HCT116 (cell line): Measurements from ENCODE around the gene DMD. TPM values are rescaled to one million over a fixed set of nuclear protein-coding genes. Genes with fewer than 3 reads are reported as not detected.

Experiments used
- ATAC-seq: fragments of 200-7000 bp; cut with Tn5 transposase; 2 replicates; pipeline ENCODE4 v1.9.1; 2020; ENCODE audit warnings: mild to moderate bottlenecking, moderate library complexity
- BruUV-seq: library from RNA; stranded (reverse); fragments of 400-500 nt; replicated peaks from 2 replicates; lab custom pipeline; 2021; lab: Mats Ljungman, UMichigan
- CTCF ChIA-PET: fragments of 300-600 bp; sonication (Branson Sonifier 250); formaldehyde crosslinking; loops from one replicate; lab custom pipeline; 2021; ENCODE audit warnings: antibody characterized with exemption; lab: Charles Lee
- POLR2A ChIA-PET: fragments of 300-600, 350-600 bp; sonication (Branson Sonifier 250); formaldehyde crosslinking; loops from one replicate; lab custom pipeline; 2021; ENCODE audit warnings: antibody characterized with exemption; lab: Charles Lee
- RAD21 ChIA-PET, 2 experiments: fragments of 300-600 bp; sonication (Branson Sonifier 250); formaldehyde crosslinking; loops; one replicate each; lab custom pipeline; 2023; ENCODE audit warnings: low total read pairs in 2 of 2; ENCODE audit not compliant: uncharacterized antibody in 2 of 2, unreplicated experiment in 2 of 2, low non-redundant PET in 1 of 2; lab: Charles Lee
- DNase-seq: peaks from one replicate; pipeline ENCODE4 v3.0.0-alpha.2; 2010; ENCODE audit warnings: low read depth, low spot score
- H2AFZ ChIP-seq: fragments of 200-600 bp; shearing (Covaris generic), sonication (generic); 2 replicates; pipeline ENCODE4 v1.6.1; 2017; ENCODE audit warnings: low read depth, mixed run types, mixed read lengths, antibody characterized with exemption, low read length; ENCODE audit not compliant: poor library complexity, severe bottlenecking
- H3K27ac ChIP-seq: 2 replicates; pipeline ENCODE4 v1.5.1; 2012; ENCODE audit warnings: low read depth, low read length
- H3K27me3 ChIP-seq: fragments of 200-600 bp; sonication (generic); 2 replicates; pipeline ENCODE4 v1.6.1; 2016; ENCODE audit warnings: mixed run types, low read length, mixed read lengths; ENCODE audit not compliant: insufficient read depth
- H3K36me3 ChIP-seq, 2 experiments: fragments of 200-500 bp in 1 of 2; fragments of 200-600 bp in 1 of 2; sonication (Bioruptor generic) in 1 of 2; sonication (generic) in 1 of 2; 2 replicates each; pipeline versions ENCODE4 v1.5.1 to v1.6.1; 2014 to 2016; ENCODE audit warnings: low read length in 2 of 2, inconsistent platforms in 1 of 2, mixed read lengths in 1 of 2, mixed run types in 1 of 2; ENCODE audit not compliant: insufficient read depth in 2 of 2, control insufficient read depth in 1 of 2
- H3K4me1 ChIP-seq, 2 experiments: fragments of 200-600 bp in 1 of 2; sonication (generic) in 1 of 2; 2 replicates each; pipeline versions ENCODE4 v1.5.1 to v1.6.1; 2012 to 2017; ENCODE audit warnings: low read length in 2 of 2, inconsistent platforms in 1 of 2, mild to moderate bottlenecking in 1 of 2, mixed read lengths in 1 of 2, mixed run types in 1 of 2, moderate library complexity in 1 of 2; ENCODE audit not compliant: insufficient read depth in 2 of 2, control insufficient read depth in 1 of 2
- H3K4me2 ChIP-seq: fragments of 200-600 bp; sonication (generic); 2 replicates; pipeline ENCODE4 v1.6.1; 2017; ENCODE audit warnings: mixed run types, low read length, mixed read lengths
- H3K4me3 ChIP-seq, 2 experiments: fragments of 200-600 bp in 1 of 2; sonication (generic) in 1 of 2; replicated peaks in 1 of 2; 2 replicates each; pipeline ENCODE4 v1.5.1; 2011 to 2016; ENCODE audit warnings: low read length in 2 of 2, control low read depth in 1 of 2, low read depth in 1 of 2, mild to moderate bottlenecking in 1 of 2, mixed read lengths in 1 of 2, mixed run types in 1 of 2
- H3K79me2 ChIP-seq: fragments of 200-600 bp; sonication (generic); 2 replicates; pipeline ENCODE4 v1.6.1; 2017; ENCODE audit warnings: mild to moderate bottlenecking, mixed run types, low read length, moderate library complexity, mixed read lengths; ENCODE audit not compliant: insufficient read depth
- H3K9ac ChIP-seq: fragments of 200-600 bp; sonication (generic); 2 replicates; pipeline ENCODE4 v1.6.1; 2016; ENCODE audit warnings: low read length, mixed read lengths
- H3K9me2 ChIP-seq: fragments of 200-600 bp; sonication (generic), shearing (Covaris generic); 2 replicates; pipeline ENCODE4 v1.6.1; 2017; ENCODE audit warnings: mixed run types, mild to moderate bottlenecking, moderate library complexity; ENCODE audit not compliant: insufficient read depth
- H3K9me3 ChIP-seq, 2 experiments: fragments of 200-500 bp in 1 of 2; fragments of 200-600 bp in 1 of 2; sonication (Bioruptor generic) in 1 of 2; sonication (generic) in 1 of 2; 2 replicates each; pipeline ENCODE4 v1.6.1; 2014 to 2017; ENCODE audit warnings: low read length in 2 of 2, mixed read lengths in 2 of 2, inconsistent platforms in 1 of 2, low read depth in 1 of 2, mild to moderate bottlenecking in 1 of 2, mixed run types in 1 of 2, moderate library complexity in 1 of 2; ENCODE audit not compliant: control insufficient read depth in 1 of 2, insufficient read depth in 1 of 2
- H4K20me1 ChIP-seq: fragments of 200-600 bp; sonication (generic), shearing (Covaris generic); 2 replicates; pipeline ENCODE4 v1.6.1; 2017; ENCODE audit warnings: mixed run types, mild to moderate bottlenecking, moderate library complexity; ENCODE audit not compliant: insufficient read depth
- CBX3 ChIP-seq: IDR thresholded peaks from 2 replicates; pipeline ENCODE4 v1.6.1; 2012; ENCODE audit warnings: low read depth
- CEBPB ChIP-seq: IDR thresholded peaks from 2 replicates; pipeline ENCODE4 v1.6.1; 2012; ENCODE audit warnings: low read depth
- EGR1 ChIP-seq: IDR thresholded peaks from 2 replicates; pipeline ENCODE4 v1.6.1; 2012; ENCODE audit warnings: low read depth
- ELF1 ChIP-seq: IDR thresholded peaks from 2 replicates; pipeline ENCODE4 v1.6.1; 2012; ENCODE audit warnings: low read depth, borderline replicate concordance
- EZH2phosphoT487 ChIP-seq: fragments of 200-600 bp; IDR thresholded peaks from 2 replicates; pipeline ENCODE4 v1.6.1; 2018; ENCODE audit warnings: antibody characterized with exemption, borderline replicate concordance
- FOSL1 ChIP-seq: IDR thresholded peaks from 2 replicates; pipeline ENCODE4 v1.6.1; 2012; ENCODE audit warnings: low read depth
- JUND ChIP-seq: IDR thresholded peaks from 2 replicates; pipeline ENCODE4 v1.6.1; 2012
- POLR2A ChIP-seq: IDR thresholded peaks from 2 replicates; pipeline ENCODE4 v1.7.0; 2011; ENCODE audit warnings: borderline replicate concordance; ENCODE audit not compliant: insufficient read depth, insufficient read length; ENCODE audit errors: extremely low read depth
- POLR2AphosphoS5 ChIP-seq: IDR thresholded peaks from 2 replicates; pipeline ENCODE4 v1.6.1; 2011; ENCODE audit warnings: mild to moderate bottlenecking, low read depth, low read length, moderate library complexity
- RAD21 ChIP-seq: IDR thresholded peaks from 2 replicates; pipeline ENCODE4 v1.6.1; 2012; ENCODE audit warnings: low read depth, mild to moderate bottlenecking
- SIN3A ChIP-seq: IDR thresholded peaks from 2 replicates; pipeline ENCODE4 v1.6.1; 2012; ENCODE audit warnings: low read depth
- SP1 ChIP-seq: IDR thresholded peaks from 2 replicates; pipeline ENCODE4 v1.6.1; 2012; ENCODE audit warnings: low read depth
- TCF7L2 ChIP-seq: IDR thresholded peaks from 2 replicates; pipeline ENCODE4 v1.7.0; 2011; ENCODE audit warnings: borderline replicate concordance, inconsistent platforms; ENCODE audit not compliant: insufficient read depth, insufficient read length; ENCODE audit errors: extremely low read depth
- YY1 ChIP-seq: IDR thresholded peaks from 2 replicates; pipeline ENCODE4 v1.6.1; 2011; ENCODE audit warnings: low read length, low read depth, moderate library complexity, mild to moderate bottlenecking; ENCODE audit not compliant: insufficient replicate concordance; ENCODE audit errors: extremely low read depth
- ZFX ChIP-seq: fragments of 450-650 bp; IDR thresholded peaks from 2 replicates; pipeline ENCODE4 v1.6.1; 2017
- intact Hi-C: fragments of 100-400 bp; cut with micrococcal nuclease; formaldehyde crosslinking; loops from 2 replicates; pipeline ENCODE4 v1.10.0; 2022
- total RNA-seq: library from RNA; stranded (reverse); gene quantifications from one replicate; pipeline ENCODE4 v1.2.1, GENCODE V29; 2021; ENCODE audit not compliant: unreplicated experiment
- TF ChIP-seq, protein P1 (sequence below): IDR thresholded peaks from 2 replicates; pipeline ENCODE4 v1.6.1; 2012
- TF ChIP-seq, protein P2 (sequence below): IDR thresholded peaks from 2 replicates; pipeline ENCODE4 v1.6.1; 2011; ENCODE audit warnings: mild to moderate bottlenecking, low read length, moderate library complexity; ENCODE audit not compliant: insufficient replicate concordance; ENCODE audit errors: extremely low read depth

DMD gene
- total RNA-seq, 1 experiment from 2014 or later = 0.05 TPM

GRCh38 chrX:31130457-31131220 is 2080.7 kb downstream of the DMD start:
- Histone ChIP-seq H3K79me2 (no peaks in the 10 kb centered on the region), H3K36me3 (no peaks in the 10 kb centered on the region), H3K4me1 (no peaks in the 10 kb centered on the region), H3K27ac (no peak overlapping the region), H3K4me2 (no peak overlapping the region), H3K4me3 (no peak overlapping the region)
- intact Hi-C loops = no loop called here
- no TSS peak for BruUV-seq
- POLR2A ChIA-PET = no interaction called here
- TF ChIP-seq YY1 = no peak
- TF ChIP-seq SP1 = no peak
- TF ChIP-seq ZFX = no peak
- TF ChIP-seq CBX3 = no peak
- TF ChIP-seq SIN3A = no peak
- TF ChIP-seq POLR2AphosphoS5 = no peak
- TF ChIP-seq CEBPB = no peak
- no peak for TF ChIP-seq EGR1
- no peak for TF ChIP-seq TCF7L2
- no peak for TF ChIP-seq FOSL1
- TF ChIP-seq, protein P1, sequence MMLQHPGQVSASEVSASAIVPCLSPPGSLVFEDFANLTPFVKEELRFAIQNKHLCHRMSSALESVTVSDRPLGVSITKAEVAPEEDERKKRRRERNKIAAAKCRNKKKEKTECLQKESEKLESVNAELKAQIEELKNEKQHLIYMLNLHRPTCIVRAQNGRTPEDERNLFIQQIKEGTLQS = no peak
- no peak for TF ChIP-seq ELF1
- TF ChIP-seq, all 23 proteins: peak for 0
- DNase-seq = no peak
- Histone ChIP-seq H3K9me3 (no peaks in the 10 kb centered on the region), H4K20me1 (no peaks in the 10 kb centered on the region), H3K9ac (no peak overlapping the region), H3K9me2 (no peaks in the 10 kb centered on the region), H3K27me3 (no peaks in the 10 kb centered on the region), H2AFZ (no peak overlapping the region)
- RAD21 ChIA-PET = no interaction called here
- no peak for ATAC-seq
- CTCF ChIA-PET = no interaction called here

GRCh38 chrX:31128855-31129254 is 2082.5 kb downstream of the DMD start:
- no TSS peak for BruUV-seq
- no peaks in the 10 kb centered on the region for H3K36me3 ChIP-seq
- DNase-seq (no peak), ATAC-seq (no peak)
- ChIA-PET POLR2A (no interaction called here), RAD21 (no interaction called here), CTCF (no interaction called here)
- H3K79me2 ChIP-seq = no peaks in the 10 kb centered on the region
- H3K9me2 ChIP-seq = no peaks in the 10 kb centered on the region
- no peaks in the 10 kb centered on the region for H3K27me3 ChIP-seq
- intact Hi-C loops = no loop called here
- H4K20me1 ChIP-seq = no peaks in the 10 kb centered on the region
- H3K27ac ChIP-seq = no peak overlapping the region
- no peaks in the 10 kb centered on the region for H3K9me3 ChIP-seq
- H3K4me2 ChIP-seq = no peak overlapping the region
- H3K4me3 ChIP-seq = no peak overlapping the region
- H3K9ac ChIP-seq = no peak overlapping the region
- H3K4me1 ChIP-seq = no peaks in the 10 kb centered on the region
- H2AFZ ChIP-seq = no peak overlapping the region
- TF ChIP-seq POLR2A (no peak), JUND (no peak), SP1 (no peak), RAD21 (no peak), FOSL1 (no peak), YY1 (no peak), EZH2phosphoT487 (no peak)
- TF ChIP-seq, protein P2, sequence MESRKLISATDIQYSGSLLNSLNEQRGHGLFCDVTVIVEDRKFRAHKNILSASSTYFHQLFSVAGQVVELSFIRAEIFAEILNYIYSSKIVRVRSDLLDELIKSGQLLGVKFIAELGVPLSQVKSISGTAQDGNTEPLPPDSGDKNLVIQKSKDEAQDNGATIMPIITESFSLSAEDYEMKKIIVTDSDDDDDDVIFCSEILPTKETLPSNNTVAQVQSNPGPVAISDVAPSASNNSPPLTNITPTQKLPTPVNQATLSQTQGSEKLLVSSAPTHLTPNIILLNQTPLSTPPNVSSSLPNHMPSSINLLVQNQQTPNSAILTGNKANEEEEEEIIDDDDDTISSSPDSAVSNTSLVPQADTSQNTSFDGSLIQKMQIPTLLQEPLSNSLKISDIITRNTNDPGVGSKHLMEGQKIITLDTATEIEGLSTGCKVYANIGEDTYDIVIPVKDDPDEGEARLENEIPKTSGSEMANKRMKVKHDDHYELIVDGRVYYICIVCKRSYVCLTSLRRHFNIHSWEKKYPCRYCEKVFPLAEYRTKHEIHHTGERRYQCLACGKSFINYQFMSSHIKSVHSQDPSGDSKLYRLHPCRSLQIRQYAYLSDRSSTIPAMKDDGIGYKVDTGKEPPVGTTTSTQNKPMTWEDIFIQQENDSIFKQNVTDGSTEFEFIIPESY = no peak
- TF ChIP-seq, protein P1 = no peak
